ENCODE measurements around the gene DDAH2.
A peak's percentile ranks its signal among the peaks of the same experiment; 100 is the strongest.

Gene DDAH2

DNA sequence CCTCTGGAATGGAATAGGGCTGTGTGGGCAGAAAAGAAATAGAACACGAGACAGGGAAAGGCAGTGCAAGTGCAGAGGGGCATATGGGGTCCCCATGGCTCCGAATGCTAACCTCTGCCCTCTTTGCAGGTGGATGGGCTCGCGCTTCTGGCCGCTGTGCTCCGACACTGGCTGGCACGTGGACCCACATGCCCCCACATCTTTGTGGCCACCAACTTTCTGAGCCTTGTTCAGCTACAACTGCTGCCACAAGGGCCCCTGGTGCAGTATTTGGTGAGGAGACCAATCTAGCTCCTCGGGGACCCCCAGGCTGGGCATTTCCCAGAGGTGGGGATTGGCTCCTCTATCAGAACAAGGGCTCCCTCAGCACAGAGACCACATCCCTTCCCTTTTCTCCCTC, 32.2 kb upstream of the DDAH2 start:
- no peak for DNase-seq (ENCODE audit: low read depth)

- DNase-seq (ENCODE audit: low read depth), result no peak
Measured at GRCh38 chr6:31760790-31761189, 31.7 kb upstream of the DDAH2 start.

DNA sequence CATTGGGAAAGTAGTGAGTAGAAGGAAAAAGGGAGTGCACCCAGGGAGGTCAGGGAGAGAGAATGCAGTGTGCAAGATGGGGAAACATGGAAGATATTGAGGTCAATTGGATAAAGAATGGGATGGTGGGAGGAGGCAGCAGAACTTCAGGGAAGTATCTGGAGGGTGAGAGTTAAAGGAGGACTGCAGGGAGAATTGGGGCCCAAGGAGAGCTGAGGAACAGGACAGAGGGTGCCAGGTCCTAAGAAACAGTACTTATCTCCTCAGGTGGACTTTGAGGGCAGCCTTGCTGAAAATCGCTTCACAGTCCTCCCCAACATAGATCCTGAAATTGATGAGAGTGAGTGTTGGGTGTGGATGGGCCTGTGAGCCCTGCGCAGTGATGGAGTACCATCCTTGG, 29.2 kb upstream of the DDAH2 start:
- no peak for DNase-seq (ENCODE audit: low read depth)

- DNase-seq (ENCODE audit: low read depth), result peak; percentile 94
Measured at GRCh38 chr6:31752739-31753319, 23.7 kb upstream of the DDAH2 start.

- peak; percentile 90 for DNase-seq (ENCODE audit: low read depth)
Measured at GRCh38 chr6:31750411-31751022, 21.4 kb upstream of the DDAH2 start.

- DNase-seq (ENCODE audit: low read depth), result no peak
Measured at GRCh38 chr6:31749301-31750036, 20.4 kb upstream of the DDAH2 start.

DNA sequence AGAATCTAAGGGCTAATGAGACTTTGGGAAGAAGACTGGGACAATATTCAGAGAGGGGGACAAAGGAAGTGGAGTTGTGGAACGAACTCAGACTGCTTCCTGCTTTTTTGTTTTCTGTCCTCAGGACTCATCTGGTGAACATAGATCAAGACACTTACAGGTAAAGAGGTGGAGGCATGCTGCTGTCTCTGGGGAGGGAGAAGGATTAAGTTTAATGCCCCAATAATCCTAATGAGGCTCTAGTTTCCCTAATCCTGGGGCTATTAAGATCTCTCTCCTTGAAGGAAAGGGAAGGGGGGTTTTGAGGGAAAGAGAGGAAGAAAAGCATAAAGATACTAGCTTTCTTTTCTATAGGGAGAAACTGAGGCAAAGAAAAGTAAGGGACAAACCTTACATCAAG, 15.3 kb upstream of the DDAH2 start:
- DNase-seq (ENCODE audit: low read depth), result no peak

GRCh38 chr6:31742894-31743293, 13.8 kb upstream of the DDAH2 start:
- no peak for DNase-seq (ENCODE audit: low read depth)

- no peak for DNase-seq (ENCODE audit: low read depth)
Measured at GRCh38 chr6:31741815-31742214, 12.7 kb upstream of the DDAH2 start.

GRCh38 chr6:31740397-31741223, 11.5 kb upstream of the DDAH2 start:
- peak; percentile 46 for DNase-seq (ENCODE audit: low read depth)

DNA sequence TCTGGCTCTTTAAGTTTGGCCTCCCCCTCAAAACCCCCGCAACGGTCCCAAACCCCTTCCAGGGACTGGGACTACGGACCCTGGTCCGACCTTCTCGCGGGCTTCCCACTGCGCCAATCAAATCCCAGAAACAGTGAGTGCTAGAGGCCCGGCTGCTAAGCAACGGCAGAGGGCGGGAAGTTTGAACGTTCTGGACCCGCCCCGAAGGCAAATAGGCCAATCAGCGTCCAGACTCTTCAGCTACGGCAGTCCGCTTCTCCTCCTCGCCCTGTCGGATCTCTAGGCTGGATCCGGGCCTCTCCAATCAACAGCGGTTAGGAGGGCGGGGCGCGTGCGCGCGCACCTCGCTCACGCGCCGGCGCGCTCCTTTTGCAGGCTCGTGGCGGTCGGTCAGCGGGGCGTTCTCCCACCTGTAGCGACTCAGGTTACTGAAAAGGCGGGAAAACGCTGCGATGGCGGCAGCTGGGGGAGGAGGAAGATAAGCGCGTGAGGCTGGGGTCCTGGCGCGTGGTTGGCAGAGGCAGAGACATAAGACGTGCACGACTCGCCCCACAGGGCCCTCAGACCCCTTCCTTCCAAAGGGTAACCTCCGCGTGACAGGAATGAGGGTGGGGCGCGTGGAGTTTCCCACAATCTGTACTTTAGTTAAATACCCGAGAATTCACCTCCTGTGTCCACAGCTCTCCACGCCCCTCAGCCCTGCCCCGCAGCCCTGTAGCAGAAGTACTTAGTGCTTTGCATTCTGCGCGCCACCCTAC, 10.7 kb upstream of the DDAH2 start, which contains the start of gene MSH5:
TSS of gene MSH5 (plus strand) at position 367 of the 758 bp plus-strand sequence. CDS start 462 bp downstream, outside the sequence.
- peak; percentile 100 for DNase-seq (ENCODE audit: low read depth)

- DNase-seq (ENCODE audit: low read depth), result peak; percentile 86
Measured at GRCh38 chr6:31737991-31738979, 9.2 kb upstream of the DDAH2 start.

DNA sequence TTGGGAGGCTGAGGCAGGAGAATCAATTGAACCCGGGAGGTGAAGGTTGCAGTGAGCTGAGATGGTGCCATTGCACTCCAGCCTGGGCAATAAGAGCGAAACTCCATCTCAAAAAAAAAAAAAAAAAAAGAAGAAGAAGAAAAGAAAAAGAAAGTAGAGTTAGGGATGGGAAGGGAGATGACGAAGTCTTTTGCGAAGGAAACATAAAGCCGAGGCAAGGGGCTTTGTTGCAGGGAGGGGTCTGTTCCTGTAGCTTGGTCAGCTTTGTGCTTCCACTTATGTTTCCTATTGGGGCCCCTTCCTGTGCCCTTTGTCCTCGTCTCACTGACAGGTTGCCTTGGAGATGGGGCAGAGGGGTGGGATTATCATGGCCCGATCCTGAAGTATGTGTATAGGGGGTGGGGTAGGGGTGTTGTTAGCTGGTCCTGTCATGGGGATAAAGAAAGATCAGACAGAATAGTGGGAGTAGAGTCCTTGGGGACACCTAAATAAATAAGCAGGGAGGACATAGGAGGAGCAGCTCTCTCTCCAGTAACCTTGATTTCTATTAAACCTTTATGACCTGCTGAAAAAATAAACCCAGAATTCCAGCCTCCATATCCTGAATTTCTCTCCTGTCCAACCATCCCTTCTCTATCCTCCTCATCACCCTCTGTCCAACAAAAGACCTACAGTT, 8.4 kb upstream of the DDAH2 start:
- DNase-seq (ENCODE audit: low read depth), result no peak

DNA sequence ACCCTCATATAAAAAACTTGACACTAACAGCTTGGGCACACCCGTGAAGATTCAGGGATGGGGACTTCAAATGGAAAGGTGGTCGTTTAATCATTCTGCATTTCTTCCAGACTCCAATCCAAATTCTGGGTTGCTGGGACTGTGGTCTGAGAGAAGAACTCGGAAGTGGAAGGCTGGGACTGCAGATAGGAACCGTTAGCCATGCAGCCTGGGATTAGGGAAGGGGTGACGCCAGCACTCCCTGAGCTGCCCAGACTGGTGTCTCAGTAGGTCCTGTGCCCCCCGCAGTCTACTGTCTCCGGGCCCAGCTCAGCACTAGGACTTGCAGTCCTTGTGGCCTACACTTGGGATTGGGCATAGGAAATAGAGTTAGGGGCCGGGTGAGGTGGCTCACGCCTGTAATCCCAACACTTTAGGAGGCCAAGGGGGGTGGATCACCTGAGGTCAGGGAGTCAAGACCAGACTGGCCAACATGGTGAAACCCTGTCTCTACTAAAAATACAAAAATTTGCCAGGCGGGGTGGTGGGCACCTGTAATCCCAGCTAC, 7.7 kb upstream of the DDAH2 start:
- no peak for DNase-seq (ENCODE audit: low read depth)

GRCh38 chr6:31736021-31736767, 7.1 kb upstream of the DDAH2 start, which contains the start of gene CLIC1:
Gene CLIC1, minus strand, starts transcription at chr6:31736530. Its CDS starts 230 bp downstream, at chr6:31736300.
- DNase-seq (ENCODE audit: low read depth), result peak; percentile 93

DNA sequence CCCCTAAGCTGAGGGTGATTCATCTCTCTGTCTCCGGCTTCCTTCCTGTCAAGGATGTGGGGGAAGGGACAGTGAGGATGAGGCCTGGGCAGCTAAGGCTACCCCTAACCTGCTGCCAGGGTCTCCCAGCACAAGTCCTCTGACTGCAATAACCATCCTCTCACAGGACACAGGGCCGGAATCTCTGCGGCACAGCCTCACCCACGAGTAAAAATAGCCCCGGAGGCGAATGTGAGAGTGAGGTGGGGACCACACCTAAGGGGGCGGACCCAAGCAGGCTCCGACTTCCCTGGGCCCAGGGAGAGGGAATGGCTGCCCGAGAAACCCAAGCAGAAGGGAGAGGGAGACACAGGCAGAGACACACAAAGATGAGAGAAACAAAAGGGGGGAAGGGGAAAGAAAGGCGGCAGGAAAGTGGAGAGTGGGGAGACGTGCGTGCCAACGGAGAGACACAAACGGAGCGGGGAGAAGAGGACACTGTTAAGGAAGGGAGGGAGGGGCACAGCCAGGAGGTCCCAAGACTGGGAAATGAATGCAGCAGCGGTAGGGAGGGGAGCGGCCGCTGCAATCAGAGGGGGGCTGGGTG, 5.8 kb upstream of the DDAH2 start:
- DNase-seq (ENCODE audit: low read depth), result peak; percentile 91

DNA sequence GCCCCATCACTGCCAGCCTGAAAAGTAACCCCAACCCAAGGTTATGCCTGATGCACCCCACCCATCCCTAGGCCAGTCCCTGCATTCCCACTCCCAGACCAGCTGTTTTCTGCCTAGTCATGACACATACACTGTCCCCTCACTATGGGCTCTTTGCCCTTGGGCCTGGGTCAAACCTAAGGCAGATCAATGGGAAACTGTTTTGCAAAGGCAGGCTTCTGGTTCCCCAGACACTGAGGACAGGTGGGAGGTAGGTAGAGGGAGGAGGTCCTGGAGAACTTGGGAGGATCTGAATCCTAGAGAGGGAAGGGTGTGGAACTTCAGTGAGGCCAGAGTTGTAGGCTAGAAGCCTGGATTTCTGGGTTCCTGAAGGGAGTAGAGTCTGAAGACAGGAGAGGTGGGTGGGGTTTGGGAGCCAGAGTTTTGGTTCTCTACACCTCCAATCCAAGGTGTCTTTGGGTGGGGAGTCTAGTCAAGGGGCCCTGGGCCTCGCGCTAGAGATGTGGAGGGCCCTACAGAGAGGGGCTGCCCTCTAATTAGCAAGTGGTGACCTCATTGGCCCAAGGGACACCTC, 5.2 kb upstream of the DDAH2 start:
- no peak for DNase-seq (ENCODE audit: low read depth)

- no peak for DNase-seq (ENCODE audit: low read depth)
Measured at GRCh38 chr6:31733734-31734133, 4.6 kb upstream of the DDAH2 start.
